HCT116 (cell line): ENCODE measurements around the gene SOX2. TPM values are rescaled to one million over a fixed set of nuclear protein-coding genes. Genes with fewer than 3 reads are reported as not detected.

Source experiments
- ATAC-seq: fragments of 200-7000 bp; cut with Tn5 transposase; 2 replicates; pipeline ENCODE4 v1.9.1; 2020; ENCODE audit warnings: mild to moderate bottlenecking, moderate library complexity
- BruUV-seq: library from RNA; stranded (reverse); fragments of 400-500 nt; replicated peaks from 2 replicates; lab custom pipeline; 2021; lab: Mats Ljungman, UMichigan
- CTCF ChIA-PET: fragments of 300-600 bp; sonication (Branson Sonifier 250); formaldehyde crosslinking; loops from one replicate; lab custom pipeline; 2021; ENCODE audit warnings: antibody characterized with exemption; lab: Charles Lee
- POLR2A ChIA-PET: fragments of 300-600, 350-600 bp; sonication (Branson Sonifier 250); formaldehyde crosslinking; loops from one replicate; lab custom pipeline; 2021; ENCODE audit warnings: antibody characterized with exemption; lab: Charles Lee
- RAD21 ChIA-PET, 2 experiments: fragments of 300-600 bp; sonication (Branson Sonifier 250); formaldehyde crosslinking; loops; one replicate each; lab custom pipeline; 2023; ENCODE audit warnings: low total read pairs in 2 of 2; ENCODE audit not compliant: uncharacterized antibody in 2 of 2, unreplicated experiment in 2 of 2, low non-redundant PET in 1 of 2; lab: Charles Lee
- DNase-seq: peaks from one replicate; pipeline ENCODE4 v3.0.0-alpha.2; 2010; ENCODE audit warnings: low read depth, low spot score
- H2AFZ ChIP-seq: fragments of 200-600 bp; shearing (Covaris generic), sonication (generic); 2 replicates; pipeline ENCODE4 v1.6.1; 2017; ENCODE audit warnings: low read depth, mixed run types, mixed read lengths, antibody characterized with exemption, low read length; ENCODE audit not compliant: poor library complexity, severe bottlenecking
- H3K27ac ChIP-seq: 2 replicates; pipeline ENCODE4 v1.5.1; 2012; ENCODE audit warnings: low read depth, low read length
- H3K27me3 ChIP-seq: fragments of 200-600 bp; sonication (generic); 2 replicates; pipeline ENCODE4 v1.6.1; 2016; ENCODE audit warnings: mixed run types, low read length, mixed read lengths; ENCODE audit not compliant: insufficient read depth
- H3K36me3 ChIP-seq, 2 experiments: fragments of 200-500 bp in 1 of 2; fragments of 200-600 bp in 1 of 2; sonication (Bioruptor generic) in 1 of 2; sonication (generic) in 1 of 2; 2 replicates each; pipeline versions ENCODE4 v1.5.1 to v1.6.1; 2014 to 2016; ENCODE audit warnings: low read length in 2 of 2, inconsistent platforms in 1 of 2, mixed read lengths in 1 of 2, mixed run types in 1 of 2; ENCODE audit not compliant: insufficient read depth in 2 of 2, control insufficient read depth in 1 of 2
- H3K4me1 ChIP-seq, 2 experiments: fragments of 200-600 bp in 1 of 2; sonication (generic) in 1 of 2; 2 replicates each; pipeline versions ENCODE4 v1.5.1 to v1.6.1; 2012 to 2017; ENCODE audit warnings: low read length in 2 of 2, inconsistent platforms in 1 of 2, mild to moderate bottlenecking in 1 of 2, mixed read lengths in 1 of 2, mixed run types in 1 of 2, moderate library complexity in 1 of 2; ENCODE audit not compliant: insufficient read depth in 2 of 2, control insufficient read depth in 1 of 2
- H3K4me2 ChIP-seq: fragments of 200-600 bp; sonication (generic); 2 replicates; pipeline ENCODE4 v1.6.1; 2017; ENCODE audit warnings: mixed run types, low read length, mixed read lengths
- H3K4me3 ChIP-seq, 2 experiments: fragments of 200-600 bp in 1 of 2; sonication (generic) in 1 of 2; replicated peaks in 1 of 2; 2 replicates each; pipeline ENCODE4 v1.5.1; 2011 to 2016; ENCODE audit warnings: low read length in 2 of 2, control low read depth in 1 of 2, low read depth in 1 of 2, mild to moderate bottlenecking in 1 of 2, mixed read lengths in 1 of 2, mixed run types in 1 of 2
- H3K79me2 ChIP-seq: fragments of 200-600 bp; sonication (generic); 2 replicates; pipeline ENCODE4 v1.6.1; 2017; ENCODE audit warnings: mild to moderate bottlenecking, mixed run types, low read length, moderate library complexity, mixed read lengths; ENCODE audit not compliant: insufficient read depth
- H3K9ac ChIP-seq: fragments of 200-600 bp; sonication (generic); 2 replicates; pipeline ENCODE4 v1.6.1; 2016; ENCODE audit warnings: low read length, mixed read lengths
- H3K9me2 ChIP-seq: fragments of 200-600 bp; sonication (generic), shearing (Covaris generic); 2 replicates; pipeline ENCODE4 v1.6.1; 2017; ENCODE audit warnings: mixed run types, mild to moderate bottlenecking, moderate library complexity; ENCODE audit not compliant: insufficient read depth
- H3K9me3 ChIP-seq, 2 experiments: fragments of 200-500 bp in 1 of 2; fragments of 200-600 bp in 1 of 2; sonication (Bioruptor generic) in 1 of 2; sonication (generic) in 1 of 2; 2 replicates each; pipeline ENCODE4 v1.6.1; 2014 to 2017; ENCODE audit warnings: low read length in 2 of 2, mixed read lengths in 2 of 2, inconsistent platforms in 1 of 2, low read depth in 1 of 2, mild to moderate bottlenecking in 1 of 2, mixed run types in 1 of 2, moderate library complexity in 1 of 2; ENCODE audit not compliant: control insufficient read depth in 1 of 2, insufficient read depth in 1 of 2
- H4K20me1 ChIP-seq: fragments of 200-600 bp; sonication (generic), shearing (Covaris generic); 2 replicates; pipeline ENCODE4 v1.6.1; 2017; ENCODE audit warnings: mixed run types, mild to moderate bottlenecking, moderate library complexity; ENCODE audit not compliant: insufficient read depth
- EZH2 ChIP-seq: fragments of 200-600 bp; sonication (generic); IDR thresholded peaks from 2 replicates; pipeline ENCODE4 v1.6.1; 2017; ENCODE audit warnings: antibody characterized with exemption, mixed run types
- JUND ChIP-seq: IDR thresholded peaks from 2 replicates; pipeline ENCODE4 v1.6.1; 2012
- SP1 ChIP-seq: IDR thresholded peaks from 2 replicates; pipeline ENCODE4 v1.6.1; 2012; ENCODE audit warnings: low read depth
- intact Hi-C: fragments of 100-400 bp; cut with micrococcal nuclease; formaldehyde crosslinking; loops from 2 replicates; pipeline ENCODE4 v1.10.0; 2022
- total RNA-seq: library from RNA; stranded (reverse); gene quantifications from one replicate; pipeline ENCODE4 v1.2.1, GENCODE V29; 2021; ENCODE audit not compliant: unreplicated experiment
- TF ChIP-seq, protein P1 (sequence below), 3 experiments: fragments of 200-600 bp in 1 of 3; sonication (generic) in 1 of 3; IDR thresholded peaks in 2 of 3; conservative IDR thresholded peaks in 1 of 3; 2 replicates each; pipeline ENCODE4 v1.5.1; 2012 to 2017; ENCODE audit warnings: low read depth in 2 of 3, low read length in 2 of 3, antibody characterized with exemption in 1 of 3, borderline replicate concordance in 1 of 3, control low read depth in 1 of 3, mild to moderate bottlenecking in 1 of 3, mixed read lengths in 1 of 3, mixed run types in 1 of 3, moderate library complexity in 1 of 3; ENCODE audit not compliant: insufficient read depth in 1 of 3
- TF ChIP-seq, protein P2 (sequence below): IDR thresholded peaks from 2 replicates; pipeline ENCODE4 v1.6.1; 2012
- TF ChIP-seq, protein P3 (sequence below): IDR thresholded peaks from 2 replicates; pipeline ENCODE4 v1.6.1; 2012

SOX2 gene
- total RNA-seq, 1 experiment from 2014 or later = 0.15 TPM

DNA sequence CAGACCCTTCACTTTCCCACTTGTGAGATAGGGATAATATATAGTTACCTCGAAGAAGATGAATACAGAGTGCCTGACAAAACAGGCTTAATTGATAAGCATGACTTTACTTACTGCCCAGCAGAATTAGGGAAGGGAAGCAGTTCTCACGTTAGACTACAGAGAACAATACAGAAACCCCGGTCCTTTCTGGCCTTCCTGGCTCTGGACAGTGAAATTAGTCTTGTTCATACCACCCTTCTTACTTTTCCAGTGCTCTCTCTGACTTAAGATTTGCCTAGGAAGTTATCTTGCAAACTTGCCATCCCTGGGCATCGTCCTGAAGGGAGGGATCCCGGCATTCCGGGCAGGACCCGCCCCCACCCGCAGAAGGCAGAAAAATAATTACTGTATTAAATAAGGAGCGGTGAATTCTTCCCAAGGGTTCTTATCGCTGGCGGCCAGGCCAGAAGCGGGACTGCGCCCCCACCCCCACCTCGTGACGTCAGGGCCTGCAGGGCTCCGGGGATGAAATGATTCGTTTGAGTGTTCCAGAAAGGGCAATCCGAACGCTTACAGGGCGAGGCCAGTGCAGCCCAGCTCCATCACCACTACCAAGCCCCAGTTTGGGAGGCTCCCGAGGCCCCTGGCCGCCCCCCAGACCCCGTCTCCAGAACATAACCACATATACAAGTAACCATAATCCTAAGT is 8.4 kb downstream of the SOX2 start:
- no peak overlapping the region for H3K27ac ChIP-seq
- no peak for DNase-seq
- H3K4me2 ChIP-seq = no peak overlapping the region
- ChIA-PET CTCF (no interaction called here), RAD21 (no interaction called here), POLR2A (no interaction called here)
- TF ChIP-seq, protein P1, sequence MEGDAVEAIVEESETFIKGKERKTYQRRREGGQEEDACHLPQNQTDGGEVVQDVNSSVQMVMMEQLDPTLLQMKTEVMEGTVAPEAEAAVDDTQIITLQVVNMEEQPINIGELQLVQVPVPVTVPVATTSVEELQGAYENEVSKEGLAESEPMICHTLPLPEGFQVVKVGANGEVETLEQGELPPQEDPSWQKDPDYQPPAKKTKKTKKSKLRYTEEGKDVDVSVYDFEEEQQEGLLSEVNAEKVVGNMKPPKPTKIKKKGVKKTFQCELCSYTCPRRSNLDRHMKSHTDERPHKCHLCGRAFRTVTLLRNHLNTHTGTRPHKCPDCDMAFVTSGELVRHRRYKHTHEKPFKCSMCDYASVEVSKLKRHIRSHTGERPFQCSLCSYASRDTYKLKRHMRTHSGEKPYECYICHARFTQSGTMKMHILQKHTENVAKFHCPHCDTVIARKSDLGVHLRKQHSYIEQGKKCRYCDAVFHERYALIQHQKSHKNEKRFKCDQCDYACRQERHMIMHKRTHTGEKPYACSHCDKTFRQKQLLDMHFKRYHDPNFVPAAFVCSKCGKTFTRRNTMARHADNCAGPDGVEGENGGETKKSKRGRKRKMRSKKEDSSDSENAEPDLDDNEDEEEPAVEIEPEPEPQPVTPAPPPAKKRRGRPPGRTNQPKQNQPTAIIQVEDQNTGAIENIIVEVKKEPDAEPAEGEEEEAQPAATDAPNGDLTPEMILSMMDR (IDR thresholded peaks at IDR 0.05 in 2 of 3, conservative IDR thresholded peaks at IDR 0.05 in 1 of 3; ENCODE audit: borderline replicate concordance in 1 of 3, insufficient read depth in 1 of 3, low read depth in 2 of 3, low read length in 2 of 3) = no peak
- TF ChIP-seq, protein P2, sequence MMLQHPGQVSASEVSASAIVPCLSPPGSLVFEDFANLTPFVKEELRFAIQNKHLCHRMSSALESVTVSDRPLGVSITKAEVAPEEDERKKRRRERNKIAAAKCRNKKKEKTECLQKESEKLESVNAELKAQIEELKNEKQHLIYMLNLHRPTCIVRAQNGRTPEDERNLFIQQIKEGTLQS = no peak
- TF ChIP-seq, protein P3, sequence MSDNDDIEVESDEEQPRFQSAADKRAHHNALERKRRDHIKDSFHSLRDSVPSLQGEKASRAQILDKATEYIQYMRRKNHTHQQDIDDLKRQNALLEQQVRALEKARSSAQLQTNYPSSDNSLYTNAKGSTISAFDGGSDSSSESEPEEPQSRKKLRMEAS = no peak
- TF ChIP-seq EZH2 = no peak
- no peak for TF ChIP-seq SP1
- no peak for TF ChIP-seq JUND
- no peaks in the 10 kb centered on the region for H3K4me1 ChIP-seq
- 0 out of 2 replicates have a peak, but pooled peaks cover 3% of the 10 kb centered on the region for H3K27me3 ChIP-seq
- H4K20me1 ChIP-seq = no peaks in the 10 kb centered on the region
- no peaks in the 10 kb centered on the region for H3K79me2 ChIP-seq
- no peaks in the 10 kb centered on the region for H3K36me3 ChIP-seq
- no peak overlapping the region for H3K9ac ChIP-seq
- no peaks in the 10 kb centered on the region for H3K9me3 ChIP-seq
- H3K4me3 ChIP-seq = no peak overlapping the region
- no peak for ATAC-seq
- no peak overlapping the region for H2AFZ ChIP-seq
- intact Hi-C loops = no loop called here
- H3K9me2 ChIP-seq = no peaks in the 10 kb centered on the region
- no TSS peak for BruUV-seq
